GM18499 (cell line): ENCODE data around the gene MKLN1.
A peak's percentile ranks its signal among the peaks of the same experiment; 100 is the strongest.
"Not testable (repeated sequence)": the region's sequence is repeated elsewhere in the genome, so short reads cannot be mapped to it uniquely, and the experiment has no call there.

ENCODE experiments used
- ATAC-seq: cut with Tn5 transposase; IDR thresholded peaks from one replicate; pipeline ENCODE4 v1.9.1; 2021; ENCODE audit warnings: moderate number of reproducible peaks; ENCODE audit not compliant: insufficient read depth, unreplicated experiment

Gene MKLN1

GRCh38 chr7:131511071-131511470 lies 183.4 kb downstream of the MKLN1 start:
- no peak for ATAC-seq

- no peak for ATAC-seq
Measured at GRCh38 chr7:131511774-131512535, 184.3 kb downstream of the MKLN1 start.

- peak; percentile 72 for ATAC-seq
Measured at GRCh38 chr7:131513245-131514061, 185.8 kb downstream of the MKLN1 start.

GRCh38 chr7:131515471-131515870 lies 187.8 kb downstream of the MKLN1 start:
- not testable (repeated sequence) for ATAC-seq

- no peak for ATAC-seq
Measured at GRCh38 chr7:131517218-131517923, 189.7 kb downstream of the MKLN1 start.

- no peak for ATAC-seq
Measured at GRCh38 chr7:131518626-131519025, 190.9 kb downstream of the MKLN1 start.

- no peak for ATAC-seq
Measured at GRCh38 chr7:131521651-131522163, 194.0 kb downstream of the MKLN1 start.

- no peak for ATAC-seq
Measured at GRCh38 chr7:131522325-131522930, 194.8 kb downstream of the MKLN1 start.

GRCh38 chr7:131524115-131524514 lies 196.4 kb downstream of the MKLN1 start:
- ATAC-seq, result no peak

GRCh38 chr7:131524703-131525102 lies 197.0 kb downstream of the MKLN1 start:
- no peak for ATAC-seq

GRCh38 chr7:131525820-131526219 lies 198.1 kb downstream of the MKLN1 start:
- ATAC-seq, result no peak

- ATAC-seq, result no peak
Measured at GRCh38 chr7:131527456-131527855, 199.8 kb downstream of the MKLN1 start.

- ATAC-seq, result no peak
Measured at GRCh38 chr7:131529179-131529578, 201.5 kb downstream of the MKLN1 start.

- no peak for ATAC-seq
Measured at GRCh38 chr7:131529617-131530016, 201.9 kb downstream of the MKLN1 start.

- no peak for ATAC-seq
Measured at GRCh38 chr7:131530137-131530536, 202.5 kb downstream of the MKLN1 start.

- no peak for ATAC-seq
Measured at GRCh38 chr7:131532570-131533091, 205.0 kb downstream of the MKLN1 start.

- no peak for ATAC-seq
Measured at GRCh38 chr7:131533151-131533559, 205.5 kb downstream of the MKLN1 start.

- no peak for ATAC-seq
Measured at GRCh38 chr7:131533566-131534561, 206.2 kb downstream of the MKLN1 start.

- ATAC-seq, result no peak
Measured at GRCh38 chr7:131536361-131536849, 208.7 kb downstream of the MKLN1 start.
